ENCODE results near the gene SLC5A12.

SLC5A12 gene

GRCh38 chr11:26731084-26731456, 9.2 kb upstream of the SLC5A12 start:
- no peak for DNase-seq (ENCODE audit: low read depth in 1 of 2, low spot score in 1 of 2)
- no peaks in the 10 kb centered on the region for H3K27me3 ChIP-seq (ENCODE audit: insufficient read depth, poor library complexity, severe bottlenecking)
- TF ChIP-seq REST (IDR thresholded peaks at IDR 0.05; ENCODE audit: insufficient replicate concordance, low read depth), result no peak
- no peak for TF ChIP-seq GABPA (IDR thresholded peaks at IDR 0.05; ENCODE audit: low read depth)
- no peak for TF ChIP-seq SPI1 (IDR thresholded peaks at IDR 0.05; ENCODE audit: borderline replicate concordance, low read depth)
- TF ChIP-seq POLR2AphosphoS5 (IDR thresholded peaks at IDR 0.05; ENCODE audit: low read depth), result no peak
- TF ChIP-seq CTCF (IDR thresholded peaks at IDR 0.05; ENCODE audit: insufficient read depth, low read length), result no peak
- H3K27ac ChIP-seq (replicated peaks), result no peak overlapping the region
- no peak overlapping the region for H3K4me3 ChIP-seq (replicated peaks; ENCODE audit: insufficient read depth, low read length)

- no peak for TF ChIP-seq SPI1 (IDR thresholded peaks at IDR 0.05; ENCODE audit: borderline replicate concordance, low read depth)
- TF ChIP-seq REST (IDR thresholded peaks at IDR 0.05; ENCODE audit: insufficient replicate concordance, low read depth), result no peak
- no peak for TF ChIP-seq GABPA (IDR thresholded peaks at IDR 0.05; ENCODE audit: low read depth)
- TF ChIP-seq CTCF (IDR thresholded peaks at IDR 0.05; ENCODE audit: insufficient read depth, low read length), result no peak
- TF ChIP-seq POLR2AphosphoS5 (IDR thresholded peaks at IDR 0.05; ENCODE audit: low read depth), result no peak
- DNase-seq (ENCODE audit: low read depth in 1 of 2, low spot score in 1 of 2), result no peak
- Histone ChIP-seq H3K27me3 (ENCODE audit: insufficient read depth, poor library complexity, severe bottlenecking) (no peaks in the 10 kb centered on the region), H3K27ac (replicated peaks) (no peak overlapping the region), H3K4me3 (replicated peaks; ENCODE audit: insufficient read depth, low read length) (no peak overlapping the region)
Measured at GRCh38 chr11:26730414-26731083, 8.7 kb upstream of the SLC5A12 start.

- no peak for TF ChIP-seq REST (IDR thresholded peaks at IDR 0.05; ENCODE audit: insufficient replicate concordance, low read depth)
- TF ChIP-seq POLR2AphosphoS5 (IDR thresholded peaks at IDR 0.05; ENCODE audit: low read depth), result no peak
- TF ChIP-seq SPI1 (IDR thresholded peaks at IDR 0.05; ENCODE audit: borderline replicate concordance, low read depth), result no peak
- TF ChIP-seq CTCF (IDR thresholded peaks at IDR 0.05; ENCODE audit: insufficient read depth, low read length), result no peak
- no peak for TF ChIP-seq GABPA (IDR thresholded peaks at IDR 0.05; ENCODE audit: low read depth)
- H3K27me3 ChIP-seq (ENCODE audit: insufficient read depth, poor library complexity, severe bottlenecking), result no peaks in the 10 kb centered on the region
- no peak for DNase-seq (ENCODE audit: low read depth in 1 of 2, low spot score in 1 of 2)
- no peak overlapping the region for H3K4me3 ChIP-seq (replicated peaks; ENCODE audit: insufficient read depth, low read length)
- H3K27ac ChIP-seq (replicated peaks), result no peak overlapping the region
Measured at GRCh38 chr11:26729284-26729683, 7.4 kb upstream of the SLC5A12 start.

Measured in HL-60 (cell line).